GM21786 (cell line): ENCODE measurements around the gene SEL1L2.

Experiments used
- ATAC-seq: cut with Tn5 transposase; IDR thresholded peaks from one replicate; pipeline ENCODE4 v1.9.1; 2021; ENCODE audit not compliant: unreplicated experiment

SEL1L2 gene

DNA sequence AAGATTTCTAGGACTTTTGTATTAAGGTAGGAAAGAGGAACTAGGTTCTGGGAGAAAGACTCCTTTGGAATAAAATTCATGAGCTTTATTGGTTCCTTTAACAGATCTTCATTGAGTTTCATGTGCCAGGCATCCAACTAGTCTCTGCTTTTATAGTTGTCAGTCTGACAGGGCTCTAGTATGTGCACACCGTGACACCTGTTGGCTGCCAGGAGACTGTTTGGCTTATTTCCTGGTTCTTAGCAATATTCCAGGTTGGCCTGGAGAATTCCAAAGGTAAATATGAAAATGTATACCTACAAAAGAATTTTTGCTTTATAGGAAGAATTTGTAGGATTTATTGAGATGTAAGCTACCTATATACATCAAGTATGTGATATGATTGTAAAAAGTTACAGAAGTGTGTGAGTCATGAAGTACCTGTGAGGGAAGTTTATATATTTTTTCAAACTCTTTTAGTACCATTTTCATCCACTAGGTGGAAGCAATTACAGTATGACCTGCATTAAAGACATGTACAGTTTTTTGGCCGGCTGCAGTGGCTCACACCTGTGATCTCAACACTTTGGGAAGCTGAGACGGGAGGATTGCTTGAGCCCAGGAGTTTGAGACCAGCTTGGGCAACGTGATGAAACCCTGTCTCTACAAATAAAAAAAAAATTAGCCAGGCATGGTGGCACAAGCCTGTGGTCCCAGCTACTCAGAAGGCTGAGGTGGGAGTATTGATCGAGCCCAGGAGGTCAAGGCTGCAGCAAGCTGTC, 170.3 kb downstream of the SEL1L2 start:
- ATAC-seq, result peak; percentile 88

DNA sequence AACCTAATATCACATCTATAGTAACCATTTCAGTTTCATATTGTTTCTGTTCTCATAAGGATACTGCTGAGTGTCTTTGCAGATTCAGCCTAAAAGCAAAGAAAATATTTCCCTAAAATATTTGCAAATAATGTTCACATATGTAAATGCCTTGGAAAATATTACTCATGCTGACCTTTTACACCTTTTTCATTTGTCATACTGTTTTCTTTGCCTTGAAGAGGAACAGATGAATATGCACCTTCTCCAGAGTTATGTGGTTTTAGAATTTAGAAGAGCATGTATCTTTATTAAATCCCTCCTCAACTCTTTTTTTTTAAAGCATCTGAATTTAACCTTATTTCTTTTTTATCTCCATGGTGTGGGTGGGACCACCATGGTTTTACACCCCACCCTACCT, 173.1 kb downstream of the SEL1L2 start:
- no peak for ATAC-seq

DNA sequence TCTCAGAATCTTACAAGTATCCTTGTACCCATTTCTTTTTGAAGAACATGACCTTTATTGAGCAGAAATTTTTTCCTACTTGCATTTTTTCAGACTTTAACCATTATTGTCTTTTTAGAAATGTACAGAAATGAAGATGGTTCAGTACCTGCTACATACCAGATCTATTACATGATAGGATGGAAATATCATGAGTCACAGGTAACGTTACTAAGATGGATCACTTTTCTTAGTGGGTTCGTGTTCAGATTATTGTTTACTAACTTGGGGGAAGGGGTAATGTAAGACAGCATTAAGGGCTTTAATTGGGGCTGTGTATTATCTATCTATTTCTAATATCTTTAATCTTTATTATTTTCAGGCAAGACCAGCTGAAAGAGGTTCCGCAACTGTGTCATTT, 173.7 kb downstream of the SEL1L2 start:
- no peak for ATAC-seq

DNA sequence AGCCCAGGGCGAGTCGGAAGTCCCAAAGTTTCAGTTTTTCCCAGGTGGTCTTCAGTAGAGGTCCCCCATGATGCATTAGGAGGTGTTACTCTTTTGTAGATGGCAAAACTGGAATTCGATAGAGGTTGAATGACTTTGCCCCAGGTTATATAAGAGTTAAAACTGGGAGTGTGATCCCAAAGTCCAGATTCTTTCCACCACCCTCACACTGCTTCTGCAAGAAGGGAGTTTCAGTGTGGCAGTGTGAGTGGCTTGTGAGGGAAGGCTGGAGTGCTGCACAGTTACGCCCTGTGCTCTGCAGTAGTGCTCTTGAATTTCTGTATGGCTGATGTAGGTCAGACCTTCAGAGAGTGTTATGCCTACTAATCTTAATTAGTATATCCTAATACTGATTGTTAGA, 175.7 kb downstream of the SEL1L2 start:
- no peak for ATAC-seq

DNA sequence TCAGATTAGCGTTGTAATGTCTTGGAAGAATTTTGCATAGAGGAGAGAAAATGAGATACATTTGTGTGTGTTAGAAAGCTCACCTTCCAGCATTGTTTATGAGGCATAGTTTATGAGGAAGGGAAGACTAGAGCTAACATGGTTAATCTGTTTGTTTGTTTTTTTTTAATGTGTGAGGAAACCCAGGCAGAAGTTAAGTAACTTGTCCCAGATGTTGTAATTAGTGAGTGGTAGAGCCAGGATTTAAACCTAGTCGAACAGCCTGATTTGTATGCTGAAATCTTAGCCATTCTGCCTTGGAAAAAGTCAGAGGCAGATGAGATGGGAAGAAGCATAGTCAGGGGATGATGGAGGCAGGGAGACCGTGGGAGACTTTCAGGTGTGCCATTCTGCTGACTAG, 176.5 kb downstream of the SEL1L2 start:
- no peak for ATAC-seq

DNA sequence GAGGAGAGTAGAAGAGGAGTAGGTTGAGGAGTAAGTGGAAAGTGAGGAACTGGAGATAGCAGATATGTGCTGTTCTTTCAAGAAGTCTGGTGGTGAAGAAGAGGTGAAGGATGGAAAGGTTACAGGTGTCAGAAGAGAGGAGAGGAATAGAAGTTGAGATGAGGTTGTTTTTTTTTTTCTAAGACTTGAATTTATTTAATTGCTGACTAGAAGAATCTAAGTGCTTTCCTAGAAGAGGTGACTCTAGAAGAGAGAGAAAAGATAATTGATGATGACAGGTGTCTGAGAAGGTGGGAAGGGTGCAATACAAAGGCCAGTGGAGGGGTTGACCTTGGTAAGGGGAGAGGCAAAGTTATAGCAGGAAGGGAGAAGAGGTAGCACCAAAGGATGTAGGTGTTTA, 180.0 kb downstream of the SEL1L2 start:
- ATAC-seq, result no peak

DNA sequence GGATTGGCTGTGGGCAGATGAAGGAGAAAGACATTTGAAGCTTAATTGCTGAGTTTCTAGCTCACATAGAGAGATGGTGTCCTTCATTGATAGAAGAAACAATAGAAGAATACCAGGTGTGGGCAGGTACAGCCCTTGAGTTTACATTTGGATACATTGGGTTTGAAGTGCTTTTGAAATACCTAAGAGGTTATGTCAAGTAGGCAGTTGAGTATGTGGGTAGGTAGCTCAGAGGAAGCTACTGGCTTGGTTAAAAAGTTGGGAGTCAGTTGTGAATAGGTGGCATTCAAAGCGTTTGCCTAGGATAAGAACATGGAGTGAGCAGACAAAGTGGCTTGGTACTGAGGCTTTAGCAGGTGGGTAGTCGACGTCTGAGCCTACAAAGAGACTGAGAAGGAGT, 180.6 kb downstream of the SEL1L2 start:
- ATAC-seq, result no peak

DNA sequence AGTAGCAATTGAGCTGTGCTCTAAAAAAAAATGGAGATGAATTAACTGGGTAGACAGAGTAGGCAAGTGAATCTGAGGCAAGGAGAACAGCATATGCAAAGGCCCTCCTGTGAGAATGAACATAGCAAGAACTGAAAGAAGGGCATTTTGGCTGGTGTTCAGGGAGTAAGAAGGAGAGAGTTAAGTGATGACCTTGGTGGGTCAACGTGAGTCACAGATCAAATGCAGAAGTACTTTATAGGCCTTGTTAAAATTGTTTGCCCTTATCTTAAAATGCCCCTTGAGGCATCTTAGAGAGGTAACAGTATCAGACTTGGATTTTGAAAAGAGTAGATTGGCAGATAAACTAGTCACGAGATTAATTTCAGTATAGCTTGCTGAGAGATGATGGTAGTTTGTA, 181.0 kb downstream of the SEL1L2 start:
- ATAC-seq, result no peak

DNA sequence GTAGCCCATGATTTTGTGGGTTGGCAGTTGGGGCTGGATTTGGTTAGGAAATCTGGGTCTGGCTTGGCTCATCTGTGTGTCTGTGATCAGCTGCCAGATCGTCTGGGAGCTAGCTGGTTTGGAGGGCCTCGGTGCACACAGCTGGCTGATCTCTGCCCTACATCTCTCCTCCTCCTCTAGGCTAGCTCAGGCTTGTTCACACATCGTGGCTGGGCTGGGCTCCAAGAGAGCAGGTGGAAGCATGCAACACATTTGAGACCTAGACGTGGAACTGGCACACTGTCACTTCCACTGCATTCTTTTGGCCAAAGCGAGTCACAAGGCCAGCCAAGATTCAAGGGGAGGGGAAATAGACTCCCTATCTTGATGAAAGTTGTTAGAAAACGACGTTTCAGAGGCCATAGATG, 189.7 kb downstream of the SEL1L2 start:
- no peak for ATAC-seq

DNA sequence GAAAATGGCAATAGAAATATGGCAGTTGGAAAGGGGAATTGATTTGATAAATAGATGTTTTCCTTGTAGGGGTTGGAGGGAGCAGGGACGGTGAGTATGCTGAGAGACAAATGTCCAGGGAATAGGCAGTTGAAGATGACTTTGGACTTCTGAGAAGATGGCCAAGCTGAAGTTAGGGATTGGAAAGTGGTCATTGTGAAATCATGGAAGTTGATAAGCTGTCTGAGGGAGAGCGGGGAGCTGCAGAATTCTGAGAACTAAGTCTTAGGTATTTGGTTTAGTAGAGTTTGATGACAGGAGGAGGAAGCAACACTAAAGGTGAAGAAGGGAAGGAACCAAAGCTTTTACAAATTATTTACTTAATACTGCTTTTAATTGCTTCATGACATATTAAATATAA, 190.4 kb downstream of the SEL1L2 start:
- ATAC-seq, result no peak
